Measurements from ENCODE around the gene PRX.
"Not testable (repeated sequence)": the region's sequence is repeated elsewhere in the genome, so short reads cannot be mapped to it uniquely, and the experiment has no call there.

The PRX gene

DNA sequence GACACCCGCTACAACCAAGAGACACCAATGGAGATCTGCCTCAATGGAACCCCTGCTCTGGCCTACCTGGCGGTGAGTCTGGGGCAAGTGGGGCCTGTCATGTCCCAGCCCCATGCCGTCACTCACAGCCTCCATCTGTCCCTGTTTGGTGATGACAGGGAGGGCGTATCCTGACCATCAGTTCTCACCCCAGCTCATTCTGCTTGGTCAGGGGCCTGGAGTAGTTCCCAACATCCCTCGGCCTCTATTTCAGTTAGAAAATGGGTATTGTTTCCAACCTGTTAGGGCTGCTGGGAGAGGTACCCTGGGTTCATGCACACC, 41.4 kb downstream of the PRX start:
- H3K4me3 ChIP-seq (ENCODE audit: low read length): no peak overlapping the region
- DNase-seq (ENCODE audit: low read depth, low spot score): no peak

DNA sequence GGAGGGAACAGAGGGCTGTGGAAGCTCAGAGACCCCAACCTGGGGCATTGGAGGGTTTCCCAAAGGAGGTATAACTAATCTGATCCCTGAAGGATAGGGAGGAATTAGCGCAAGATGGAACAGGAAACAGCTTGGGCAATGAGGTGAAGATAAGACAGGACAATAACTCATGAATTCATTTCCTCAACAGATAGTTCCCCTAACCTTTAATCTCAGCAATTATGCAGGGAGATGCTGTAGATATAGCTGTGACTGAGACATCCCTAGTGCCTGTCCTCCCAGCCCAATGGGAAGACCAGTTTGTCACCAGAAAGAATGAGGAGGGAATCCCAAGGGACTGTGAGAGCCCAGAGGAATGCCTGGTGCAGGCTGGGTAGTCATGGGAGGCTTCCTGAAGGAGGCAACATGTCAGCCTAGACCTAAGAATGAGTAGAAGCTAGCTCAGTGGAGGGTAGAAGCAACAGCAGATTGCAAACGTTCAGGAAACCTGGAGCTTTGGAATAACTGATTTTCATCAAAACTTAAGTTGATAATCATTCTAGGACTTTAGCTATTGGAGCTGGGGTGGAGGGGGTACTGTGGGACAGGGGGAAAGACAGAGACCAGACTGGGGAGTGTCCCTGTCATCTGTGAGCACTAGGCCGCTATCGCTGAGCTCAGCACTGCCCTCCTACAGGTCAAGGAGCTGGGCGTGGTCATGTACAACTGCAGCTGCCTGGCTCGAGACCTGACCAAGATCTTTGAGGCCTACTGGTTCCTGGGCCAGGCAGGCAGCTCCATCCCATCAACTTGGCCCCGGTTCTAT, 42.0 kb downstream of the PRX start:
- H3K4me3 ChIP-seq (ENCODE audit: low read length): no peak overlapping the region
- DNase-seq (ENCODE audit: low read depth, low spot score): no peak

DNA sequence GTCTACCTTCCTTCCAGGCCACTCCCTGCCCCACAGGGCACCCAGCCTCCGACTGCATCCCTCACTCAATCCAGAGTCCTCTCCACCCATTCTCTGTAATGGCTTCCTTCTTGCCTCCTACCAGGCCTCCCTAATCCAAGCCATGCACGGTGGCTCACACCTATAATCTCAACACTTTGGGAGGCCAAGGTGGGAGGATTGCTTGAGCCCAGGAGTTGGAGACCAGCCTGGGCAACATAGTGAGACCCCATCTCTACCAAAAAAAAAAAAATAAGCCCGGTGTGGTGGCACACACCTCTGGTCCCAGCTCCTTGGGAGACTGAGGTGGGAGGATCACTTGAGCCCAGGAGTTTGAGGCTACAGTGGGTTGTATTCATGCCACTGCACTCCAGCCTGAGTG, 42.9 kb downstream of the PRX start:
- H3K4me3 ChIP-seq (ENCODE audit: low read length); DNase-seq (ENCODE audit: low read depth, low spot score): not testable (repeated sequence)

DNA sequence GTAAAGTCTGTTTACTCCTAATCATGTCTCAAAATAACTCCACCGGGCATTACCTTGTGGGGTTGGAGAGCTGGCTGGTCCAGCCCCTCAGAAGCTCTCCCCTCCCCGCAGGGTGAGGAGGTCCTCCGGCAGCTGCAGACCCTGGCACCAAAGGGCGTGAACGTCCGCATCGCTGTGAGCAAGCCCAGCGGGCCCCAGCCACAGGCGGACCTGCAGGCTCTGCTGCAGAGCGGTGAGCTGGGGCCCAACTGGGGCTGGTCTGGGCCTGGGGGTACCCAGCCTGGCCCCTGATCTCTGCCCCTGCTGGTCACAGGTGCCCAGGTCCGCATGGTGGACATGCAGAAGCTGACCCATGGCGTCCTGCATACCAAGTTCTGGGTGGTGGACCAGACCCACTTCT, 43.4 kb downstream of the PRX start:
- H3K4me3 ChIP-seq (ENCODE audit: low read length): no peak overlapping the region
- no peak for DNase-seq (ENCODE audit: low read depth, low spot score)

DNA sequence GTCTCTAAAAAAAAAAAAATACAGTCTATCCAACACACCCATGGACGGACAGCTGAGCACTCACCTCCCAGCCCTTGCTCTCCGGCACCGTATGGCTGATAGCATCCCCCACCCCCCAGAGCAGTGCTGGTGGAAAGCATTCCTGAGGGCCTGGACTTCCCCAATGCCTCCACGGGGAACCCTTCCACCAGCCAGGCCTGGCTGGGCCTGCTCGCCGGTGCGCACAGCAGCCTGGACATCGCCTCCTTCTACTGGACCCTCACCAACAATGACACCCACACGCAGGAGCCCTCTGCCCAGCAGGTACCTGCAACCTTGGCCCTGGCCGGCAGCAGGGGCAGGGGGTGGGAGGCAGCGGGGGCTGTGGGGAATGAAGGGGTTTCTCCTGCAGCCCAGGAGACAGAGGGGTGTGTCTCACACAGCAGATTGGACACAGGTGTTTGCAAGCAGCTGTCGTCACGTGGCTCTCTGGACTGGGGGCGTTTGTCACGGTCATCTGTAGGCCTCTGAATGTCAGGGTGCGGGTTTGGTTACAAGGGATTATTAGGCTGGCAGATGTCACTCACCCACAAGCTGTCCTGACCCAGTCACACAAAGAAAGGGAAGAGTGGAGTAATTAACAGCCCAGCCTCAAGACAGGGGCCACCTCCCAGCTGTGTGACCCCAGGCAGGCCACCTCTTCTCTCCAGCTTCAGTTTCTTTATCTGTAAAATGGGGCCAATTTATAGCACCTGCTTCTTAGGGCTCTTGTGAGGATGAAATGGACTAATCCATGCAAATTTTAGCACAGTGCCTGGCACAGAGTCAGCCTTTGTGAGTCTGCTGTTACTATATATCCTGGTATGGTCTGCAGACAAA, 45.4 kb downstream of the PRX start:
- no peak for DNase-seq (ENCODE audit: low read depth, low spot score)
- H3K4me3 ChIP-seq (ENCODE audit: low read length): no peak overlapping the region

DNA sequence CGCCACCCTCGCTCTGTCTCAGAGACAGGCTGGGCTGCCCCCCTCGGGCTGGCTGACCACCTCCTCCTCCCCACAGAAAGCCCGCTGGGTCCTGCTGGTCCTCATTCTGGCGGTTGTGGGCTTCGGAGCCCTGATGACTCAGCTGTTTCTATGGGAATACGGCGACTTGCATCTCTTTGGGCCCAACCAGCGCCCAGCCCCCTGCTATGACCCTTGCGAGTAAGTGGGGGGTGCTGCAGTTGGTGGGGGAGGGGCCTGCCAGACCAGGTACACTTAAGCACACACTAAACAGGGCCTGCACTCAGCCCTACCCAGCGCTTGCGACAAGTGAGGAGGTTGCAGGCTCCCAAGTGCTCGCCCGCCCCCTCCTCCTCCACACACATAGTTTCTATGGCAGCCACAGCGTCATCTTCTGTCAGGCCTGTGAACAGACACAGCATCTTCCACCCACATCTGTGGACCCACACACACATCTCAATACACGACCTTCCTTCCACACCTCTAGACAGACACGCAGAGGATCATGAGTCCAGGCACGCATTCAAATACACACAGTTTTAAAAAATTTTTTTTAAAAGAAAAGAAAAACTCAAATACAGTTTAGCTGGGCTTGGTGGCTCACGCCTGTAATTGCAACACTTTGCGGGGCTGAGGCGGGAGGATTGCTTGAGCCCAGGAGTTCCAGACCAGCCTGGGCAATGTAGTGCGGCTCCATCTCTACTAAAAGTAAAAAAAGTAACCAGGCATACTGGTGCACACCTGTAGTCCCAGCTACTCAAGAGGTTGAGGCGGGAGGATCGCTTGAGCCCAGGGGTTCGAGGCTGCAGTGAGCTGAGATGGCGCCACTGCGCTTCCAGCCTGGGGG, 46.2 kb downstream of the PRX start:
- no peak for DNase-seq (ENCODE audit: low read depth, low spot score)

DNA sequence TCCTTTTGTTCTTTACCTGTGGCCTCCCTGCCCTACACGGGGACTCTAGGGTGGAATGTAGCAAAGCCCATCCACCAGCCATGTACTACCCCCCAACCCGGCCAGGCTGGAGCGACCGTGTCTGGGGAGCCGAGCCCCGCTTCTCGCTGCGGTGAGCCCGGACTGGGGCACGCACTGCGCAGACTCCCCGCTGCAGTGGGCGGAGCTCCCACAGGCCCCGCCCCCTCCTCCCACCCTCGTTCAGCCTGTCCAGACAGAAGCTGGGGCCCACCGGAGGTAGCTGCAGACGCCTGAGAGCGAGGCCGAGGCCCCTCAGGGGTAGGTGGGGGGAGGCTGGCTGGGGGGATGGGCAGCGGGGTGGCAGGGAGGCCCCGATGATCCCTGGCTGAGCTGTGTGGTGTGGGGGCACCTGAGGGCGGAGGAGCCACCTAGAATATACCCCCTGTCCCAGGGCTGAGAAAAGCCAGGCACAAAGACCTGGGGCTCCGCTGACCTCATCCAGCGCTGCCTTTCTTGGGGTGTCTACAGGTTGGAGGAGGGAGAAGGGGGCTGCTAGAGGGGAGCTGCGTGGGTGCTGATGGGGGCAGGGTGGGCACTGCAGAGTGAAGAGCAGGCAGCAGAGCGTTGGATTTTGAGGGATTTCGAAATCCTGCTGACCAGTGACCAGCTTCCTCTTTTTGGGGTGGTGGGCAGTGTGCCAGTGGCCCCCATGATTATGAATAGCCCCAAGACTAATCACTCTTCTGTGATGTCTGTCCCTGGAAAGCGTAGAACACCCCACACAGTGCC, 47.4 kb downstream of the PRX start:
- no peak for DNase-seq (ENCODE audit: low read depth, low spot score)

More for the DNA sequence above, 46.2 kb downstream of the PRX start:
- no peak overlapping the region for H3K4me3 ChIP-seq (ENCODE audit: low read length)

DNA sequence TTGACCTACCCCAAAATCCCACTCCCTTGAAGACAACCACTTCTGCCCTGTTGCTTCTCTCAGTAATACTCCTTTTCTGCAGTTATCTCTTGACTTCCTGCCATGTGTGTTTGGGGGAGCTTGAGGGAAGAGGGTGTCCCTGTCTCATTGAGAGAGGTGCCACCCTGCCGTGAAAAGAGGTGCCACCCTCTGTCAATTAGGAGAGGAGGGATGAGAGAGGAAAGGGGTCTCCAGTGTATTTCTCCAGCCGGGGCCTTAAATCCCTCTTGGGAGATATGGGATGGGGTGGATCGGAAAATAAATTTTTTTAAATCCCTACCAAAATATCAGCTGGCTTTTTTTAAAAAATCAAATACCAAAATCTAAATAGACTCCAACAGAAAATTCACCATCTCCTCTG, 48.2 kb downstream of the PRX start:
- no peak for DNase-seq (ENCODE audit: low read depth, low spot score)
- H3K4me3 ChIP-seq (ENCODE audit: low read length): no peak overlapping the region

More for the DNA sequence above, 47.4 kb downstream of the PRX start:
- H3K4me3 ChIP-seq (ENCODE audit: low read length): no peak overlapping the region

DNA sequence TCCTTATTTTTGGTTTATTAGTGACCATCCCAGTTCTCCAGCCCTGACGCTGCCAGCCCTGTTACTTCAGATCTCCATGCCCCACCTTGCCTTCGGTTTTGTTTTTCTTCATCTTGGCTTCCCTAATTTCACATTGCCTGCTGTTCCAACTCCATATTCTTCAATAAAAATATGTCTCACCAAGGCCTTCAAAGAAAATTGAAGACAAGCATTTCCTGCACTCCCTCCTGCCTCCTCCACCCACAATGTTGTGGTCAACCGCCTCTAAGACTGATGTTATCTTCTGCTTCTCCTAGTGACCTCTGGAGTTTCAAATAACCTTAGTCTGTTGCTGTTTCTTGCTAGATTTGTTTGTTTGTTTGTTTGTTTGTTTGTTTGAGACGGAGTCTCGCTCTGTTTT, 50.1 kb downstream of the PRX start:
- H3K4me3 ChIP-seq (ENCODE audit: low read length): no peak overlapping the region
- no peak for DNase-seq (ENCODE audit: low read depth, low spot score)

DNA sequence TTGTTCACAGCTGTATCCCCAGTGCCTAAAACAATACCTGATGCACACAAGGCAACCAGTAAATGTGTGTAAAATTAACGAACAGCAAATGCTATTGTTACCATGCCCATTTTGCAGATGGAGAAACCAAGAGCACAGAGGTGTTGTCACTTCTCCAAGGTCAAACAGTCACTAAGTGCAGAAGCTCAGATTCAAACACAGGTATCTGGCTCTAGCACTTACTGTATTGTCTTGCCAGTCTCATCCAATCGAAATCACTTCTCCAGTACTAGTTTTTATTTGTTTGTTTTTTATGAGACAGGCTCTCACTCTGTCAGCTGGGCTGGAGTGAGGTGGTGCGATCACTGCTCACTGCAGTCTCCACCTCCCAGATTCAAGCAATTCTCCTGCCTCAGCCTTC, 51.0 kb downstream of the PRX start:
- no peak for DNase-seq (ENCODE audit: low read depth, low spot score)
- H3K4me3 ChIP-seq (ENCODE audit: low read length): no peak overlapping the region

DNA sequence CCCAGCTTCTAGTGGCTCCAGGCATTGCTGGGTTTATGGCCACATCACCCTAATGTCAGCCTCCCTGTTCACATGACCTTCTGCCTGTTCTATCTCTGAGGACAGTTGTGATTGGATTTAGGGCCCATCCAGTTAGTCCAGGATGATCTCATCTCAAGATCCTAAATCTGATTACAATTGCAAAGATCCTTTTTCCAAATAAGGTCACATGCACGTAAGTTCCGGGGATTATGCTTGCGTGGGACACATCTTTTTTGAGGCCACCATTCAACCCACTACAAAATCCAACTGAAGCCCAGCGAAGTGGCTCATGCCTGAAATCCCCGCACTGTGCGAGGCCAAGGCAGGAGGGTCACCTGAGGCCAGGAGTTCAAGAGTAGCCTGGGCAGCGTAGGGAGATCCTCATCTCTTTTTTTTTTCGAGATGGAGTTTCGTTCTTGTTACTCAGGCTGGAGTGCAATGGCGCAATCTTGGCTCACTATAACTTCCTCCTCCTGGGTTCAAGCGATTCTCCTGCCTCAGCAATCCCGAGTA, 52.4 kb downstream of the PRX start:
- no peak for DNase-seq (ENCODE audit: low read depth, low spot score)
- no peak overlapping the region for H3K4me3 ChIP-seq (ENCODE audit: low read length)

DNA sequence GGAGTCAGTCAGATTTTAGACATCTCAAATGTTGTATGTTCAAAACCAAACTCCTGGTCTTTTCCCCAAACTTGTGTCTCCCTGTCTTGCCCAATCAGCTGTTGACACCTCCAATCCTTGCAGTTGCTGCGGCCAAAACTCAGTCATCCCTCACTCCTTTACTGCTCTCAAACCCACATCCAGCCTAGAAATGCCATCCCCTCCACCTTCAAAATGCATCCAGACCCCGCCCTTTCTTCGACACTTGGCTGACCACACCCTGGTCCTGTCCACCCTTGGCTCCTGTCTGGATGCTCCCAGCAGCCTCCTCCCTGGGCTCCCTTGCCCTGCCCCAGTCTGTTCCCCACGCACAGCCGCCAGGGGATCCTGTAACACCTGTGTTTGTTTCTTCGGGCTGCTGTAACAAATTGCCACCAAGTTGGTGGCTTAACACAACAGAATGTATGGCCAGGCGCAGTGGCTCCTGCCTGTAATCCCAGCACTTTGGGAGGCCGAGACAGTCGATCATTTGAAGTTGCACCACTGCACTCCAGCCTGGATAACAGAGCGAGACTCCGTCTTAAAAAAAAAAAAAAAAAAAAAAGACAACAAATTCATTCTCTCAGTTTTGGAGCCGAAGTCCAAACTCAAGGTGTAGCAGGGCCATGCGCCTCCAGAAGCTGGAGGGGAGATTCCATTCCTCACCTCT, 53.0 kb downstream of the PRX start:
- no peak overlapping the region for H3K4me3 ChIP-seq (ENCODE audit: low read length)
- DNase-seq (ENCODE audit: low read depth, low spot score): no peak

DNA sequence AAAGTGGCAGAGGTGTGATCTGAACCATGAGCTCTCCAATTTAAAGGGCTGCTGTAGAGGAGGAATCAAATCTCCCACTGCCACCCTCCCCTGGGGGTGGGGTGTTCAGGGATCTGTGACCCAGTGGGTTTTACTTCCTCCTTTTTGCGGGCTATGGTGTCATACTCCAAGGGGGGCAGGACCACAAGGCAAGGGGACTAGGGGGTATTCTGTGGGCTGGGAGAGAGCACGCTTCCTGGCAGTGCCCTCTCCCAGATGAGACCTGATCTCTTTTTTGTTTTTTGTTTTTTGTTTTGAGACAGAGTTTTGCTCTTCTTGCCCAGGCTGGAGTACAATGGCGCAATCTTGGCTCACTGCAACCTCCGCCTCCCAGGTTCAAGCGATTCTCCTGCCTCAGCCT, 54.4 kb downstream of the PRX start:
- no peak overlapping the region for H3K4me3 ChIP-seq (ENCODE audit: low read length)

DNA sequence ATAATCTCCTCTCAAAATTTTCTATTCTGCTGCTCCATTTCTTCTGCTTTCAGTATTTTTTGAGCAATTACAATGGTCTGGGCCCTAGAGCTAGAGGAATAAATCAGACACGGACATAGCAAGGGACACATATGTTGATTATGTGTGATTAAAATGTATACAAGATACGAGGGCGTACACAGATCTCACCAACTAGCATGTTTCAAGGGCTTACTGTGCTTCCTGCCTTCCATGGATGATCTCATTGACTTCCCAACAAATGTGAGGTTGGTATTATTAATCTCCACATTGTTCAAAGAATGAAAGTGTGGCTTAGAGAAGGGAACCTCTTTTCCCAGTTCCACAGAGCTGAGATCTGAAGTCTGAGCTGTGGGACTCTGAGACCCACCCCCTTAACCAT, 55.5 kb downstream of the PRX start:
- H3K4me3 ChIP-seq (ENCODE audit: low read length): no peak overlapping the region
- no peak for DNase-seq (ENCODE audit: low read depth, low spot score)

More for the DNA sequence above, 54.4 kb downstream of the PRX start:
- no peak for DNase-seq (ENCODE audit: low read depth, low spot score)

DNA sequence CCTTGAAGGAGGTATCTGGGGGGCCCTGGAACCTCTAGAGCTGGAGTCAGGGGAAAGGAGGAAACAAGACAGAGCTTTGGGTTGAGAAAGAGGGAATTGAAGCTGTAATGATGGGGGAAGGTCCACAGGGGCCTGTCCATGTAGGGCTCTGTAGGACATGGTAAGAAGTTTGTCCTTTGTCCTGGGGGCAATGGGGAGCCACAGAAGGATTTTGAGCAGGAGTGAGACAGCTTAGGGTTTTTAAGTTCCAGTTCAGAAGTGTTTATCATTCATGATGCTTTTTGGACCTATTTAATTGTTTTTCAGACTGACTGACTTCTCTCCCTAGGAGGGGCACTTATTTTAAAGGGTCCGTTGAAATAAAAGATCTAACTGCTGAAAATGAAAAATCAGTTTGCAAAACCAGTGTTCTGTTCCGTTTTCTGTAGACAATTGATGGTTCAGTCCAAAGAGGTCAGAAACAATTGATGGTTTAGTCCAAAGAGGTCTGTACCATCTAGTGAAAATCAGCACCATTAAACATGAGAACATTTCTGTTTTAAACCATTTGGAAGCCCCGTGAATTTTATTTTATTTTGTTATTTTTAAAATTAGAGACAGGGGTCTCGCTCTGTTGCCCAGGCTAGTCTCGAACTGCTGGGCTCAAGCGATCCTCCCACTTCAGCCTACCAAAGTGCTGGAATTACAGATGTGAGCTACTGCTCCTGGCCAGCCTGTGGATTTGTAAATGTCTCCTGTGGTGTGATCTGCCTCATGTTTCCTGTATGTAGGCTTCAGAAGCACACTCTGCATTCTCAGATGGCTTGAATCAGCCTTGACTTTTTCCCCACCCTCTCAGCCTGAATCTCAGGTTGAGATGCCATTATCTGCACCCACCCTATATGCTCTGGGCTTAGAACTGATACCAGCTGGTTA, 56.2 kb downstream of the PRX start:
- no peak overlapping the region for H3K4me3 ChIP-seq (ENCODE audit: low read length)
- DNase-seq (ENCODE audit: low read depth, low spot score): no peak

DNA sequence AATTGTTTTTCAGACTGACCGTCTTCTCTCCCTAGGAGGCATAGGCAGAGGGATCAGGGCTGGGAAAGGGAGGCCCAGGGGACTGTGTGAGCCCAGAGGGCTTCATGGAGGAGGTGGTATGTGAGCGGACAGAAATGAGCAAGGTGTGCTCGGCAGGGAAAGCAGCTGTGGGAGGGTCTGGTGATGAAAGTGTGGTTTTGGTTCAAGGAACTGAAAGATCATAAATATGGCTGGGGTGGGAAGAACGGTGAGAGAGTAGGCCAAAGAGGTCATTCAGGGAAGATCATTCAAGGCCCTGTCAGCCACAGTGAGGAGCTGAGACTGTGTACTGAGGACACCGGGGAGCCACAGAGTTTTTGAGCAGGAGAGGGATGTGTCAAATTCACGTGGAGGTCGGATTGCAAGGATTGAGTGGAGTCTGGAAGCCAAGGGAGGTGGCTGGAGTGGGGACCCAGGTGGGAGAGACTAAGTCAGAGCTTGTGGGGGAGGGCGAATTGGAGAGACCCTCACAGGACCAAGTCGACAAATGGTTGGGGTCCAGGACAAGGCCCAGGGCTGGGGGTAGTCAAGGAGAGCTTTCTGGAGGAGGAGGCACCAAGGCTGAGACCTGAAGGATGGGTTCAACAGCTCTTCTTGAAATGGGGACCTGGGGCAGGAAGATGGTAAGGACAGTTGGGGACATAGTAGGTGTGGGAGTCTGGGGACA, 57.0 kb downstream of the PRX start:
- no peak for DNase-seq (ENCODE audit: low read depth, low spot score)
- no peak overlapping the region for H3K4me3 ChIP-seq (ENCODE audit: low read length)
